Stimulated activated CD4-positive, alpha-beta T cell treated with anti-CD3 and anti-CD28 coated beads, Interleukin-4, amount 100 ng/mL, for 48 hours (primary cell): ENCODE measurements around the gene JAM3.

ENCODE experiments used
- DNase-seq, 2 donors: peaks; one replicate each; pipeline ENCODE4 v3.0.0-alpha.2; 2020; ENCODE audit warnings: low read depth in 2 of 2

JAM3 gene

DNA sequence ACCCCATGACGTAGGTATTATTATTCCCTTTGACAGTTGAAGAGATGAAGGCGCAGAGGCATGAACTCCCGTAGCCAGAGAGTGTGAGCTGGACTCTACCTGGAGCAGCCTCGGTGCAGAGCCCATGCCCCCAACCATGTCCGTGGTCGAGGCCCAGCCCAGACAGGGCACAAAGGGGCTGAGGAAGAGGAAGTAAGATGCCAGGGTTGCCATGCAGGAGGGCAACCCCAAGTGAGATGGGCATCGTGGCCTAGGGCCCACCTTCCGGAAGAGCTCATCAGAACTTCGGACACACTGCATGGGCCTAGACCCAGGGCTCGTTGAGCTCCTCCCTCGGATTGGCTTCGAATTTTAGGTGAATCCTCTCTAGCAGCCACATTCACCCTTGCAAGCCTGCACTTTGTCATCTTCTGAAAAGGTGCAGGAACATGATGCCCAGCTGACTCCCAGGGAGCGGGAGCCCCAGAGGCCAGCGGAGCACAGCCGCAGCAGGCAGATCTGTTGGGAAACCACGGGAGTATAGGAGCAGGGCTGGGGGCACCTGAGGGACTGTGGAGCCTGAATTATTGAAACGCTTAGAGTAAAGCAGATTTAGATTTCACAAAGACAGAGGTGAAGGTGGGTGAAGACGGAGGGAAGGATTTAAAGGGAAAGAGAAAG is 29.0 kb upstream of the JAM3 start:
- DNase-seq = no peak

DNA sequence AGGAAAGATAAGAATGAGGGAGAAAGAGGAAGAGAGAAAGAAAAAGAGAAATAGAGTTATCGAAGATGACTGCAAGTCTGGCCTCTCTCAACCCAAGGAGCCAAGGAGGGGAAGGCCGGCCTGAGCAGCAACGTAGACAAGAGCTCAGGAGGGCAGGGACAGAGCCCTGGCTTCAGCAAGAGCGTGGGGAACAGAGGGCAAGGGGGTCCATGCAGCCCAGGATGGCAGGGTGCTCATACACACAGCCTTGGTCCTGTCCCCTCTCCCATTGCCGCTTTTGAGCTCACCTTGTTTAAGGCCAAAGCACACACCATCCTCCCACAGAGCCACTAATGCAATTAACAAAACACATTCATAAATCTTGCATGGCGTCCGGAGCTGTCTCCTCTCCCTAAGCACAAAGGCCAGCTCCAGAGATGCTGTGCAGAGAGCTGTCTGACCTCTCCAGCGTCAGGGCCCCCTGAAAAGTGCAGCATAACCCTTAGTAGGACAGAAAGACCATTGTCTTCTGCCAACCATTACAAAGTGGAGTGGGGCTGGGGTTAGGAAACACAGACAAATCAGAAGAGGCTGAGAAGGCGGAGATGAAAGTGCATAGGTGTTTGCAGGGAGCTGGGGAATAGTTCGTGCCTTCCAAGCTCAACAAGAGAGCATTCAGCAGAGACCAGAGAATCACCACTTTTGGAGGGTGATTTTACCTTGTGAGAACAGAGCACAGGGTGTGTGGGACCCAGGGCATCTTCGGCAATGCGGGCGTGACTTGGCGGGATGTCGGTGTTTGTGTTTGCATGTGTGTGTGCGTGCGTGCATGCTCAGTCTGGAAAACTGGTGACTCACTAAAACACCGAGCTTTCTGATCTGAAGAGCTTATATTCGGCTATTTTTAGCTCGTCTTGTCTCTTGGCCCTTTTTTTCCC is 28.2 kb upstream of the JAM3 start:
- DNase-seq = no peak

DNA sequence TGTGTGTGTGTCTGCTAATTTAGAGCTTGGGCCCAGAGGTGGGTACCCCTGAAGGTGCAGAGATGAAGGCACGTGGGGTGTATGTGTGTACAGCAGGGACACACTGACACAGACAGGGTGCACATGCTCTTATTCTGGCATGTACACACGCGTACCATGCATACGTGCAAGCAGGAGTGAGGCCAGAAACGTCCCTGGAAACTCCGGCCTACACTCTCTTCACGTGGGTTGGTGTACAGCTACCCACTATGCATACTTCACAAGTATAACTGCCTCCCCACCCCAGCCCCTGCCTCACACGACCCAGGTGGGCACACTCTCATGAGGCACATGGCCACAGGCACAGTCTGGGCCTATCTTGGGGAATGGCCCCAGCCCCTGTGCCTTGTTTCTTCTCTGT is 27.5 kb upstream of the JAM3 start:
- DNase-seq = no peak

DNA sequence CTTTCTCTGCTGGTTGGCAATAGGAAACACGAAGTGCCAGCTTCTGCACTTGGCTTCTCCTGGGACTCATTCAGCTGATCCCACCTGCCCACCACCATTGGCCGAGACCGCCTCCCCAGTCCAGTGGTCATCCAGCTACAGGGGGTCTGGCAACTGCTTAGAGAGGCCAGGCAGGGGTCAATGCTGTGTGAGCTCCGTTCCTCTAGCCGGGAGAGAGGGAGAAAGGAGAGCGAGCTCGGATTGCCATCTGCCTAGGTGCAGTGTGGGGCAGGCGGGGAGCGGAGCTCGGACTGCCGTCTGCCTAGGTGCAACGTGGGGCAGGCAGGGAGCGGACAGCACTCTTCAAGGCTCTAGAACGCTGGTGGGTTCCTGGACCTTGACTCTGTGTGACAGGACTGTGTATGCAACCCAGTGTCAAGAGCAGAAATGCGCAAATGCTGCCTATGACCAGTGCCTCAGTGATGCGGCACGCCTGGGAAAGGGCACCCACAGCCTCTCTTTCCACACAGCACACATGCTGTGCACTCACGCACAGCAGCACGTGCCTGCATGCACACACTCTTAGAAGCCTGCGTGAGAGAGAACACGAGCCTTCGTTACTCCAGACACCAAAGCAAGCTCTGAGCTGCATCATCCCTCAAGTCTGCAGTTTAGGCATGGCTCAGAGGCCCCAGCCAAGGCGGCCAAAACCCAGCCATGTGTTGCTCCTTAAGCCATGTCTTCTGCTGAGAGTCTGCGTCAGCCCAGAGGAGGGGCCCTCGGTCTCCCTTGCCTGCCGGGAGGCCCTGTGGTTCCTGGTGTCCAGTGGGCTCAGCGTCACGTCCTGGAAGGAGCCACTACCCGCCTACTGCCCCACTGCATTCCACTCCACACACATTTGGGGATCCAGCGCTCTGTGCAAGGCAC is 26.8 kb upstream of the JAM3 start:
- no peak for DNase-seq

DNA sequence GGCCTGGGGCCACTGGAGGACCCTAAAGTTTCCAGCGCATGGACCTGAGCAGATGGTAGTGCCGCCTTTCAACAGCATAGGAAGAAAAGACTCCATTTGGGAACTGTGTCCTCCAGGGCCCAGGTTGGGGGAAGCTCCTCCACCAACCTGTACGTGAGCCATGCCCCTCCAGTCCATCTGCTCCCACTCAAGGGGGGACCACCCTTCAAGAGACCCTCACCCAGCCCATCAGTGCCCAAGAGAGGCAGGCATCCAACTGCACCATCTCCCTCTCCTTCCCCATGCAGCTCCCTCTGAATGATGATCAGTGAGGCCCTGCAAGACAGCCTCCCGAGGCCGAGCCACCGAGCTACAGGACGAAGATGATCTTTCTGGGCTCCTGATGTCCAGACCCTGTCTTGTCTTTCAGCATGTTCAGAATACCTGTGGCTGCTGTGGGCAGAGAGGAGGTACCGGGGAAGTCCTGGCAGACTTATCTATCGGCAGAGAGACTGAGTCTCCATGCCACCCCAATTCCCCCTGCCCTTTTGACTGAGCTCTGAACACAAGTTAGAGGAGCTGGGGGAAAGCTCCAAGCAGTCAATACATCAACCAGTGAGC is 25.0 kb upstream of the JAM3 start:
- DNase-seq = no peak

DNA sequence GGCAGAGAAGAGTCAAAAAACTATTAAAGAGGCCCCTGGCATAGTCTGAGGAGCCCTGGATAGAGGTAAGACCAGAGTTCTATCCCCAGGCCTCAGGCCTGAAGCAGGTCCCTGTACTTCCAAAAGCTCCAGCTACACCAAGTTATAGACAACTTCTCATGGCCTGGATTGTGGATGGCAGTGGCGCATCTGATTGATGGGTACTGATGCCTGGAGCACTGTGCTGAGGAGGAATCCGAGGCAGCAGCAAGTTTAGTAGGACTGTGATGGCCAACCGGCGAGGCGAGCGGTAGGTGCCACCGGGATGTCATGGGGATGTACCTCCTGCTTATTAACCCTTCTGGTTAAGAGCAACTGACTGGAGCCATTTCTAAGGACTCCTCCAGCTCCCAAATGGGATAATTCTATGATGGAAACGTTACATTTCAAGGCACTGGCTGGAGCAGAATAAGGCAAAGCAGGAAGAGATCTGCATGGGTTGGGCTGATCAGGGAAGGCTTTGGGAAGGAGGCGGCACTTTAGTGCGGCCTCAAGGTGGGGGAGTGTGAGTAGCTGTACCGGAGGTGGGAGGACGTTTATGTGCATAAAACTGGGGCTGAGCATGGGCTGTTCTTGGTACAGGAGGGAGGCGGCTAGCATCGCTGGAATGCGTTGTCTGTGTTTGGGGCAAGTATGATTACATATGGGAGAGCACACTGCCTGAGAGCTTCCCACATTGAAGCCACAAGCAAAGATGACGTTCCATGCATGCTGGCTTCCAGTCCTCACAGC is 24.2 kb upstream of the JAM3 start:
- DNase-seq = no peak

DNA sequence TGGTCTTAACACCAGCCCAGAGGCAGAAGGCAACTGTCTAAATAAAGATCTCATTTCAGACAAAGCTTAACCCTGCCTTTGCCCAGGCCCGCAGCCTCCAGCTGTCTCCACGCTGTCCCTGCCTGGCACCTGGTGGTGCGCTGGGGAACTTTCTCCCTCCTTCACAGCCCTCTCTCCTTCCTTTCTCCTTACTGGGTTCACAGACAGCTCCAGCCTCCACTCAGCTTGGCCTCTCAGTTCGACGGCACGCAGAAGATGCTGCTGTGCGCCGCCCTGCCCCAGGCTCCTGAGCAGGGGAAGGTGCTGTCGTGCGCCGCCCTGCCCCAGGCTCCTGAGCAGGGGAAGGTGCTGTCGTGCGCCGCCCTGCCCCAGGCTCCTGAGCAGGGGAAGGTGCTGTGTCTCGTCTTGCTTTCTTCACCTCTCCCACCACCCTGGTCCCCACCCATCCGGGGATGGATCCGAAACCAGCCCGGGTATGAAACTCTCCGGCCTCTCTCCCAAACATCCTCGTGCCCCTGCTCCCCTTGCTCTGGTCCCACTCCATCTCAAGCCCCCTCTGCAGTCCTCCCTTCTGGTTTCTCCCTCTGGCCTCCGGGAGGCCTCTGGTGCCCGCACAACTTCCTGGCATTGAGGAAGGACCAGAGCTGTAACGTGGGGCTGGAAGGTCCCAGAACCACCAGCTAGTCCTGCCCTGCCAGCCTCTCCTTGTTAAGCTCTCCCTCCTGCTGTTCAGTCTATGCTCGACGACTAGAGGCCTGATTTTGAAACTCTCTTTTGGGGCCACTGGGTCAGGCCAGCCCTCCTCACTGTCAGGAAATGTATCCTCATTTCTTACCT is 22.9 kb upstream of the JAM3 start:
- no peak for DNase-seq

DNA sequence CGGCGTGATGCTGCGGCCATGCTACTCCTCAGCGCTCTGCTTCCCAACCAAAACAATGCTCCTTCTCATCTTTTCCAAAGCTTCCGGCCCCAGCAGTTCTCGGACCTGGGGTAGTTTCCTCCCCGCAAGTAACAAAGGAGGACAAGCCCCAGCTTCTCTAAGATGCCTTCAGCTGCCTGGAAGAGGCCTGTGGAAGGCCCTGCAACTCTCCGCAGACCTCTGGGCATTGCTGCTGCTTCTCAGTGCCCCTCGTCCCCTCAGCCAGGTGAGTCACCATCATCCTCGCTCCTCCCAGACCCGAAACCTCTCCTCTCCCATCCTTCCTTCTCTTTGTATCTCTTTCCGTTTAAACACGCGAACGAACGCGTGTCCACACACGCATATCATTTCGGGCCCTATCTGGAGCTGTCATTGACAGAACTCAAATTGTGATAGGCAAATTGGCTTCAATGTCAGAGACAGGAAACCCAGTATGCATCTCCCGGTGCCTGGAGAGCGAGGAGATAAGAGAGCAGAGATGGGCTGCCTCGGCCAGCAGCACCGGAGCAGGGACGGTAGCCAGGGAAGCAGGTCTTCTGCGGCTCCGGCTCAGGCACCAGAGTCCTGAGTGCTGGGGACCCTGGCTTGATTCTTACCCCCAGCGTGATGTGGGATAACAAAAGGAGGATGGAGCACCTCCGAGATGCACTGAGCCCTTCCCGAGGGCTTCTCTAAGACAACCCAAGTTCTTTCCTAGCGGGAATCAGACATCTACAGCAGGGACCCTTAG is 22.0 kb upstream of the JAM3 start:
- no peak for DNase-seq

DNA sequence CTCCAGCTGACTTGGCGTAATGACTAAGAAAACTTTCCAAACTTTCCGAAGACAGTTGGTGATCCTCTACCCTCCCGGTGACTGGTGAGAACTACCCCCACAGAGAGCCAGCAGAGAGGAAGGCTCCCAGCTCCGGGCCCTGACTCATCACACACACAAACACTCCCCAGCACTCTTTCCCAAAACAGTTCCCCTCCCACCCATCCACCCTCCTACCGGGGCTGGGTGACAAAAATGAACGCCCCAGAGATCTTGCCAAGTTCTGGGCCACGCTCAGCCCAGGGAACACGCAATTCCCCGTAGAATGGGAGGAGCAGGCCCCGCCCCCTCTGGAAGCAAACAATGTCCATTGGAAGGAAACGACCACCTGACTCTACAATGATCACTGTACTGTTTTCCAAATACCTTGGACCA is 21.3 kb upstream of the JAM3 start:
- DNase-seq = no peak

DNA sequence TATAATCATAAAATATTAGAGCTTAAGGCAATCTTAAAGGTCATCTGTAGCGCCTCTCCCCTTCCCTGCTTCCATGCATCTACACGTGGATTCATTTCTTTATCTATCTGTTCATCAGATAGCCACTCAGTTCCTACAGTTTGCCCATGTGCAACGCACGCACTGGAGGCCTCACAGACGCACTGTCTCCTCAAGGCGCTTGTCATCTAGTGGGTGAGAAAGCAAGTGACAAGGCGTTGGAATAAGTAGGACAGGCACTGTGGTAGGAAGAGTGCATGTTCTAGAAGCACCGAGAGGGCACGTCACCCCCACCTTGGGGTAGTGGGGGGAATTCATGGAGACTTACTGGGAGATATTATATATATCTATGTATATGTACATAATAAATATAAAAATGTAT is 20.8 kb upstream of the JAM3 start:
- no peak for DNase-seq

DNA sequence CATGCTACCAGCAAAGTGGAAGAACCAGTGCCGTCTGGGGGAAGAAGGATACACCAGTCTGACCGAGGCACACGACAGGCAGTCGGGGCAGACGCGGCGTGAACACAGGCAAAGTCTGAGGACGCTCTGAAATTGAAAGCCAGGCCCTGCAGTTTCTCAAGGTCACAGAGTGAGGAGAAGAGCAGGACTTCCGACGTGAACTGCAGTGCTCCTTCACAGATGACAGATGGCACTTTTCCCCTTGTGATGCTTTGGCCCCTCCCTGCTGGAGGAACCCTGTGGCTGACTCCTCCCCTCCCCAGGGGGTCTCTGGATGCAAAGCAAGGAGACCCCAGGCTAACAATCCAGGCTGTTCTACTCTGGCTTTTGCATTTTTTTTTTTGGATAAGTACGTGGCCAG is 19.6 kb upstream of the JAM3 start:
- no peak for DNase-seq

DNA sequence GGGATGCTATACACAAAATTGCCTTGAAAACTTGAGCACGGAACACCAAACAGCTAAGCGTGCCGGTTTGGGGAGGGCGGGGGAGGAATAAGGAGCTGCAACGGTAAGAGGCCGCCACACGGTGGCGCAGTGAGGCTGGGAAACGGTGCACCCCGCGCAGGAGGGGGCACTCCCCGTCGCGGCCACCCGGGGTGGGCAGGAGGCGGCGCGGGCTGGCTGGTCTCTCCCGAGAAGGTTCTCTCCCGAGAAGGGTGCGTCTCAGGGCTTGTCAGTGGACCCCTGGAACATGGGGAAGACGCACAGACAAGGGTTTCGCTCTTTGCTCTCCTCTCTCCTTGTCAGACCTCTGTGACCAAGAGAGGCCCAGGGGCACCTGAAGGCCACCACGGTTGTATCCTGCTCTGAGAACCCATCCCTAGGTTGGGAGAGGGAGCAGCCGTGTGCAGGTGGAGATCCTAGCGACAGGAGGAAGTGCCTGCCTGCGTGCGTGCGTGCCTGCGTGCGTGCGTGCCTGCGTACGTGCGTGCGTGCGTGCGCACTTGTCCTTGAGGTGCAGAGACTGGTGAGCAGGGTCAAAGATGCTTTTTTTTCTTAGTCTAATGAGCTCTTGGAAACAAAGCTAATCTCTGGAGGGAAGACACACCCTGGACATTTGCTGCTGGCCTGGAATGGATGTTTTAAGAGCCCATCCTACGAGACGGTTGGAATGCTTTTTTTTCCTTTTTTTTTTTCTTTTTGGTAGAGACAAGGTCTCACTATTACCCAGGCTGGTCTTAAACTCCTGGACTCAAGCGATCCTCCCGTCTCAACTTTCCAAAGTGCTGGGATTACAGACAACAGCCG is 18.1 kb upstream of the JAM3 start:
- DNase-seq = peak; percentile 57 to 68

DNA sequence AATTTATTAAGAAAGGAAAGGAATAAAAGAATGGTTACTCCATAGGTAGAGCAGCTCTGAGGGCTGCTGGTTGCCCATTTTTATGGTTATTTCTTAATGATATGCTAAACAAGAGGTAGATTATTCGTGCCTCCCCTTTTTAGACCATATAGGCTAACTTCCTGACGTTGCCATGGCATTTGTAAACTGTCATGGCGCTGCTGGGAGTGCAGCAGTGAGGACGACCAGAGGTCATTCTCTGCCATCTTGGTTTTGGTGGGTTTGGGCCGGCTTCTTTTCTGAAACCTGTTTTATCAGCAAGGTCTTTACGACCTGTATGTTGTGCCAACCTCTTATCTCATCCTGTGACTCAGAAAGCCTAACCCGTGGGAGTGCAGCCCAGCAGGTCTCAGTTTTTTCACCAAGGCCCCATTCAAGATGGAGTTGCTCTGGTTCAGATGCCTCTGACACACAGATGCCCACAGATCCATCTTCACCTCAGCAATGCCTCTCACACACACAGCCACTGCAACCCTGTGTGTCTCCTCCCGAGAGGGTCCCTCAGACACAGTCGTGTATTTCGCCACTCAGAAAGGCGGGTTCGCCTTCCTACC is 16.4 kb upstream of the JAM3 start:
- DNase-seq = no peak

DNA sequence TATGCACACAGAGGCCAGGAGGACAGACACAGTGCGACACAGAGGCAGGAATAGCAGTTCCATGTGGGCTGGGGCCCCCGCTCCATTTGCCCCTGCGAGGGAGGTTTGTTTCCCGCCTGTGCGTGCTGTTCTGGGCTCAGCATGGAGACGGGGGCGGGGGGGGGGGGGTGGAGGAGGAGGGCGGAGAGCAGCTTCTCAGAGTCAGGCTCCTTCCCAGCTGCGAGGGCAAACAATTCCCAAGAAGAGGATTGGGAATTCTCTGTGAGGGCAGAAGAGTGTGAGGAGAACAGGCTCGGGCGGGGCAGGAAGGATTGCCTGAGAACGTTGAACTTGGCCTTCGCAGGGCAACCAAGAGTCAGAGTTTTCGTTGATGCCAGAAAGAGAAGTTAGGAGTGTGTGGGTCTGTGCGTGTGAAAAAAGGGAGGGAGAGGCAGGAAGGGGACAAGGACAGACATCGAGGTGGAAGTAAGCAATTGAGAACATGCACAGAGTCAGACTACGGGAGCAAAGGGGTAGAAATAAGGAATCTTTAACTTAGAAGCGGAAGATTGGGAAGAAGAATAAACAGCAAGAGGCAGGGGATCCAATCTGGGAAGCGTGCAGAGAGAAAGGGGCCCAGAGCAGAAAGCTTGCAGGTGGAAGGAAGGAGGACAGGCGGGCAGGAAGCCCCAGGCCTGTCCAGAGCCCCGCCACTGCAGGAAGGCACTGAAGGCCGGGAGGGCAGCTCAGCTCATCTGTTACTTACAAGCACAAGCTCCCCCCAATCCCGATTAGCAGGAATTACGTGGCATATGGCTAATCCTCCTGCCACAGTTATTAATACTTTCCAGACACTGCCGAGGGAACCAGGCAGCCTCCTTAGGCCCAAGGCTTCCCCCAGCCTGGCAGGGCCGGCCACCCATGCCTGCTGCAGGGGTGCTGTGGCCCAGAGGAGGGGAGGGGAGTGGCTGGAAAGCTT is 15.6 kb upstream of the JAM3 start:
- no peak for DNase-seq

DNA sequence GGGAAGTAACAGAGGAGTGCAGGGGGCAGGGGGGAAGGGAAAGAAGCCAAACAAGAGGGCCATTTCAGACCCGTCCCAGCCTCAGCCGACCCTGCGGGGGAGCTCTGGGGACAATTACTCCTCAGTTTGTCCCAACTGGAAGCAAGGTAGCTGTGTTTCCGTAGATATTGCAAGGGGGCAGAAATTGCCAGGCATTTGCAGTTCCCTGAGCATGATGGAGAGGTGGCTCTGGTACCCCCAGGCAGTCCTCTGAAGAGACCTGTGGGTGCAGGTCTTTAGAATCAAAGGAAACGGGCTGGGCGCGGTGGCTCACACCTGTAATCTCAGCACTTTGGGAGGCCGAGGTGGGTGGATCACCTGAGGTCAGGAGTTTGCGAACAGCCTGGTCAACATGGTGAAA is 13.8 kb upstream of the JAM3 start:
- no peak for DNase-seq

DNA sequence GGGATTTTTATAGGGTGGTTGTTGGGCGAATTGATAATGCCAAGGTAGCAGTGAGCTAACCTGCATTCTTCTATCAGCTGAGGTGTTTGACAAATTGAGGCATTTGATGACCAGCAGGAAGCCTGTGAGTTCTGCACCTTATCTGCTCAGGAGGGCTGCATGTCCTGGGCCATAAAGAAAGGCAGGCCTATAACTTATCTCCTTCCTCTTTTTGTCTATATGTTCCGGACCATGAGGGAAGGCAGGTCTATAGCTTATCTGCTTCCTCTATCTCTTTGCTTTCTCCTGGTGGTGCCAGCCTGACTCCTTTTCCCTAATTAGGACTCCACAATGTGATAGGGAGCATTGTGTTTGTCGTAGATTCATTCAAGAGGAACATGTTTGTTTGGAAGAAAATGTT is 8.6 kb upstream of the JAM3 start:
- DNase-seq = no peak
